Epithelial cell of prostate (primary cell): ENCODE results near the gene LMX1A.

Experiments
- DNase-seq: peaks from one replicate; pipeline ENCODE4 v3.0.0-alpha.2; 2011; ENCODE audit warnings: low read depth, low spot score
- H3K27ac ChIP-seq: fragments of 450-650 bp; 2 replicates; pipeline ENCODE4 v1.5.1; 2017; ENCODE audit warnings: mild to moderate bottlenecking

The LMX1A gene

DNA sequence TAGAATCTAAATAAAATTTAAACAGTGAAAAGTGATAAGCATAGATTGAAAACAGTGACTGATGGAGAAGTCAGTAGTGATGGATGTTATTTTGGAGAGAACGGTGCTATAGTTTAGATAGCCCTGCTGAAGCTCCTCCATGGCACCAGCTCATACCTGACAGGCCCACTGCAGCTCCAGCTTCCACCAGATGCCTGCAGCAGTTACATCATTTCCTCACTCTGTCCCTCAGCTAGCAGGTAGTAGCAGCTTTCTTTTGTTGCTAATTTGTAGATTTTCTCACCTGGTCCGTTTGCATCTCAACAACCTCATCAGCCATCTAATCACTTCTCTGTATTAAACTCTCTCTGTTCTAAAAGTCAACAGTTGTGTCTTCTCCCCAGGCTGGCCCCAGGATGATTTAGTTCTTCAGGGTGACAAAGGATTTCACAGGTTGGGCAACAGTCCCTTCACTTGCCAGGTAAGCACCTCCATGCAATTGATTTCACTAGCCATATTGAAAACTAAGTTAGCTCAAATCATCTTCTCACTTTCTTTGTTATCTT, 128.3 kb downstream of the LMX1A start:
- no peak for DNase-seq
- no peak overlapping the region for H3K27ac ChIP-seq

DNA sequence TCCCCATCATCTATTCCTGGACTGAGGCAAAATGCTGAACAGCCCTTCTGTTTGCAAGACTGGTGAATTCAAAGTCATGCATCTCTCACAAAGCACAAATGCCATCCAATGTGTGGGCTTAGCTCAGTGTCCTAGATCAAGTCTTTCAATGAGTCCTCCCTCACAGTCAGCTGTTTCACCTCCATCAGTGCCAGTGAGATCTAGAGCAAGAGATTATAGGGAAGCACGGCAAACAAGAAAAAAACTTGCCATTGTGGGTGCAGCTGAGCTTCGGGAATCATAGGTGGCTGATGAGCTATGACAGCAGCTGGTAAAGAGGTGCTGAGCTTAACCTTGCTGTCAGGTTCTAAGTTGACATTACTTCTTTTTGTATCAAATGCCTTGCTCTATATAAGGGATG, 130.2 kb downstream of the LMX1A start:
- no peak for DNase-seq
- H3K27ac ChIP-seq: no peak overlapping the region

DNA sequence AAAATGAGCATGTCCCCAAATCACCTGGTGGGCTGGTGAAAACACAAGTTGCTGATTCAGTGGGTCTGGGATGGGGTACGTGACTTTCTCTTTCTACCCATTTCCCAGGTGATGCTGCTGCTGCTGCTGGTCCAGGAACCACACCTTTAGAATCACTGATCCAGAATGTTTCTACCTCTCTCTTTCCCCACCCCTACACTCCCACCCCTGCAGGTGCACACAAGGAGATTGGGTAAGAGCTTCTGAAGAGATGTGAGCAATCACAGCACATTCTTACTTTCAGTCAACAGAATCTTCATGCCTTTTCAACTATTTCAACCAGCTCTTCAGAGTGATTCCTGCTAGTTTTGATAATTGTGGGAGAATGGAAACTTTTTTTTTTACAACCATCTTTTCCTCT, 130.9 kb downstream of the LMX1A start:
- DNase-seq: no peak
- no peak overlapping the region for H3K27ac ChIP-seq

DNA sequence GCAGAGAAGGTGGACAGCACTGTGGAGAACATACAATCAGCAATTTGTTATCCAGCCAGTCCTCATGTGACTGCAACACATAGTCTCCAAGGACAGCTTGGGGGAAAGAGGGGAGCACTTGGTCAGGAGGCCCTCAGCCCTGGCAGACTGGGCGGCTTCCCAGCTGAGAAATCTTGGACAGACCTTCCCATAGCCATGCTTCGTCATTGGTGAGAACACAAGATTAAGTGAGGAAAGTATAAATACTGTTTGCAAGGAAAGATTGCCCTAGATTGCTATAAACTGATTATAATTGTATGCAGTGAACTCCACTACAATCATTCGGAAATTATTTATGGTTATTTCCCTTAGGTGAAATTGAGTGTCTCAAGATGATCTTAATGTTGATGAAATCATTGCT, 131.5 kb downstream of the LMX1A start:
- DNase-seq: no peak
- no peak overlapping the region for H3K27ac ChIP-seq

DNA sequence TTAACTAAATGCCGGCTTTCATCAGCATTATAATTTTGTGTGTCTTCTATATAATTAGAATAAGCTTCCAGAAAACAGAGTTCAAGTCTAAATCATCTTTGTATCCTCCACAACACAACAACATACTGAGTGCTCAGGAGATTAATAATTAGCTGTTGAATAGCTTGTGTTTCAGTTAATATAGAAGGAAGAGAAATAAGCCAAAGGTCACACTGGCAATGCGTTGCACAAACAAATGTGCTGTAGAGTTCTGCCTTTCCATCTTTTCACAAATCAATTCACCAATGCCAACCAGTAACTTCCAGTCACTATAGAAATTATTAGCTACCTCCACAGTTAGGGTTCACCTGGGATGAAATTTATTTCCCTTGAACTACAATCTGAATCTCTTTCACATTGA, 132.0 kb downstream of the LMX1A start:
- H3K27ac ChIP-seq: no peak overlapping the region
- no peak for DNase-seq

DNA sequence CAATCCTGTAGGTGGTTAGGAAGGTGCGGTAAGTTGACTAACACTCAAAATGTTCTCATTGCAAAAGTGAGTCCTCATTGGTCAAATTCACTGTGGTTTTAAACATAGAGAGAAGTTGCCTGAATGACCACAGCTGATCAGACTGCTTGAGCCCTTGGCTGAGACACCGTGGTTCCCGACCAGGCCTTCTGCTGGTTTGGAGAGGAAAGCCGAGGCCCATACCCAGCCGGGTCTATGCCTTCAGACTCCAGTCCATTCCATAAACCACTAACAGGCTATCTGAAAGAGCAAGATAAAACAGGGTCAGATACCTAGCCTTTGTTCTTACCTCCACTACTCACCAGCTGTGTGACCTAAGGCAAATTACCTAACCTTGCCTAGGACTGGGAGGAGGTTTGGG, 133.9 kb downstream of the LMX1A start:
- H3K27ac ChIP-seq: no peak overlapping the region
- no peak for DNase-seq

DNA sequence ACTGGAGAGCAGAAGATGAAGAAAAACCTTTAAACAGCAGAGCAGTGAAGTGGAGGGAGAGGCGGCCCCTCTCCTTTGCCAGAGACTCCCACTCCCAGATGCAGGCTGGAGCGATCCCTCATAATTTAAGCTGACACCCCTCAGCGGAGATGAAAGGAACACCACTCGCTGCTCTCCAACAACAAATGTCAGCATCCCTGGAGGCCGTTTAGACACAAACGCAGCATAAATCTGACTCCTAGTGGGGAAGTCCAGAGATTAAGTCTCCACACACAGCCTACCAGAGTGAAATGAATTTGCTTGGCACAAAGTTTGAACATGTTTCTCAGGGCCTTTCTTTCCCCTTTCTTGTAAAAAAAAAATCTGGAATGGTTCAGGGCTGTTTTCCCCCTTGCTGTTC, 137.8 kb downstream of the LMX1A start:
- H3K27ac ChIP-seq: no peak overlapping the region
- DNase-seq: no peak

DNA sequence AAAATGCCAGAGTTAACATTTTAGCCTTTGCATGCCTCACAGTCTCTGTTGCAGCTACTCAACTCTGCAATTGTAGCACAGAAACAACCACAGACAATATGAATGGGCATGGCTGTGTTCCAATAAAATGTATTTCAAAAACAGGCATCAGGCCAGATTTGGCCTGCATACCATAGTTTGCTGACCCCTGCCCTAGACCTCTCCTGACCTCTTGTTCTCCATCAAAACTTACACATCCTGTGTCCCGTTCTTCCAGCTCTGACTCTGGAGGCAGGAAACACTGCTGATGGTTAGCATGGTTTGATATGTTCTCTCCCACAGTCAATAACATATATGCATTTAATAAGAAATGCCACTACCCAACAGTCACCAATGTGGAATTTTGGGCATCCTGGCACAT, 138.6 kb downstream of the LMX1A start:
- no peak overlapping the region for H3K27ac ChIP-seq
- DNase-seq: no peak

DNA sequence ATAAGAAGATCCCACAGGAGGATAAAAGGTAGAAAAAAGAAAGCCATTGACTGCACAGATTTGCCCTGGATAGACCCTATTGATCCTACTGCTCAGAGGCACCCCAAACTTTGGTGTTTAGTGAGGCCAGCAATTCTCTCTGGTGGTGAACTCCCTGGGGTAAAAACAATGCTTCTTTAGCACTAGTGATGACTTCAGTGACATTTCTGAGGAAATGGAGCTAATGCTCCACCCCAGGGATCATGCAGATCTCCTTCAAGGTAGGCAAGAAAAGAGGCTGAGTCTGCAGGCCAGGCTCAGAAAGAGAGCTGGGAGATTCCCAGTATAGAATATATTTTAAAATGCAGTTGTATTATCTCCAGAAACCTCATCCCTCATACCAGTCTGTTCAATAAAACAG, 140.3 kb downstream of the LMX1A start:
- DNase-seq: no peak
- no peak overlapping the region for H3K27ac ChIP-seq

DNA sequence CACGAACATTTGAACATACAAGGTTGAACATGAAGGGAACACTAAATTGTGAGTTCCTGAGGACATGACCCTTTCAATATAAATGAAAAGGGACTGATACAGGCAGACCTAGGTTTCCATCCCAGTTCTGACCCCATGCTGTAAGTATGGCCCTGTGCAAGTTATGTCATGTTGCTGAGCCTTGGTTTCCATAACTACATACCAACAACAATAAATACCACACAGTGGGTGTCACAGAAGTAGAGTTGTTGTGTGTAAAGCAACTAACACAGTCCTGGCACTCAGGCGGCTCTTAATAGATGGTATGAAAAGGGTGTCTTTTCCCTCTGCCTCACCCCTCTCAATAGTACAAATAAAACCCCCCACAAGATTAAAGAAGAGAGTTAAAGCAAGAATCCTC, 140.8 kb downstream of the LMX1A start:
- no peak for DNase-seq
- no peak overlapping the region for H3K27ac ChIP-seq

DNA sequence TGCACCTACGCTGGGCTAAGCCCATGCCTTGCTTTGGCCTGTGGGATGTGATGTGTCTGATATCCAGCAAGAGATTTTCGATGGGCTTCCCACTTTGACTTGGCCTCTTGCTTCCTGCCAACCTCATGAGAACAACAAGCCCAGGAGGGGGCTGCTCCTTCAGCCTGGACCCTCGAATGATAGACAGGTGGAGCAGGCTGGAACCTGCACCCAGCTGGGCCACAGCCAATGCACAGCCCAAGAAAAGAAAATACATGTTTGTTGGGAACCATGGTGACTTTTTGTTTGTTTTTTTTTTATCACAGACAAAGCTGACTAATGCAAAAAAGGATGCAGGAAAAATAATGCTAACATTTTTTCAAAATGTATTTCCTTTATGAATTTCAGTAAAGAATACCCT, 144.3 kb downstream of the LMX1A start:
- no peak for DNase-seq
- H3K27ac ChIP-seq: no peak overlapping the region

DNA sequence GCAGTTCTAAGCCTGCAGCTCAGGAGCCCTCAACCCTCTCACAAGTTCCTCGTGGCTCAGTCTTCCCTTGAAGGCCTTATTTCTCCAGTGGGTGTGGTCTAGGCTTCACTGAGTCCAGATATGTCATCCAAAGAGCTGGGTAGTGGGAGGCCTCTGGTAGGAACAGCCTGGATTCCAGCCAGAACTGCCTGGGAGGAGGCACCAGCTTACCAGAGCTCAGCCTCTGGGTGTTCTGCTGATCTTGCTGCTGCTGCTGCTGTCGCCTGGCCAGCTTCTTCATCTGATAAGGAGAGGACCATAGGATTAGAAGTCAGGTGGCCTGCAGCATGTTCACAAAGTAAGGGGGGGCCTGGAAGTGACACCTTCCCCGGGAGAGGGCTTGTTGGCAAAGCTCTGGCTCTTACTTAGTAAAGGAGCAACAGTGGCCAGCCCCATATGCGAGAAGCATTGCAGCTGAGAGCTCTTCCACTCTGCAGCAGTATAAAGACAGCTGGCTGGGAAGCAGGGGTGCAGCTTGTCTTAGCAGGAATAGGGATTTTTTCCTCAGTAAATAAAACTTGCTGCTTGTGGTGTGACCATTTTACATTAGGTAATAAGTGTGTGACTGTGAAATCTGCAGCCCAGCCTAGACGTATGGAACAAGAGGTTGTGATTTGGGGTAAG, 148.5 kb downstream of the LMX1A start:
- DNase-seq: no peak
- no peak overlapping the region for H3K27ac ChIP-seq

DNA sequence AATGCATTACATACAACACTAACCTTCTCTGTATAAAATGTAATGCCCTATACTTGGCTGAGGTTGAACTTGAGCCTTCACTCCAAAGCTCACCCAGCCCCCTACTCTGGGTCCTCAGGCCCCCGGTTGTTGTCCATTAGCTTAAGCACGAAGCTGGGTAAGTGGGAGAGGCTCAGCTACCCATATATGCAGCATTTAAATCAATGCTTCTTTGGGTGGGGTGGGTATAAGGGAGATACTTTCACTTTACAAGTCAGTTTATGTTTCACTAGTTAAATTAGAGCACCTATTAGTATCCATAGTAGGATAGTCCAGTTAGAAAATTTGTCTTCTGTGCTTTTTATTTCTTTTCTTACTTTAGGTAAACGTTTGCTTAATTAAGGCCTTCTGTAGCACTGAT, 151.4 kb downstream of the LMX1A start:
- no peak overlapping the region for H3K27ac ChIP-seq
- DNase-seq: no peak

DNA sequence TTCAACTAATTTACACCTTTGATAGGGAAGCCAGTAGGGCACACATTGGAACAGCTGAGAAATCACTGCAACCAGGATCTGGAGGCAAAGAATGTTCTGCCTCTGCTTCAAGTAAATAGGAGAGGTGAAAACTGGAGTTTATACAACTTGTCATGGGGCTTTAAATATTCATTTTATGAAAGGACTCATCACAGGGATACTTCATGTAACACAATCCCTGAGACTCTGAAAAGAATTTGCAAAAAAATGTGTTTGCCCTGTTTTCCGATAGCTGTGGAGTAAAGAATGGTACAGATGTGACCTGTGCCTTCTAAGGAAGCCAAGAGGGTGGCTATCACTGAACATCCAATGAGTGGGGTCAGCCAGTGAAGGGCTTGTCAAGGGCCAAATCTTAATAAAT, 152.0 kb downstream of the LMX1A start:
- no peak for DNase-seq

DNA sequence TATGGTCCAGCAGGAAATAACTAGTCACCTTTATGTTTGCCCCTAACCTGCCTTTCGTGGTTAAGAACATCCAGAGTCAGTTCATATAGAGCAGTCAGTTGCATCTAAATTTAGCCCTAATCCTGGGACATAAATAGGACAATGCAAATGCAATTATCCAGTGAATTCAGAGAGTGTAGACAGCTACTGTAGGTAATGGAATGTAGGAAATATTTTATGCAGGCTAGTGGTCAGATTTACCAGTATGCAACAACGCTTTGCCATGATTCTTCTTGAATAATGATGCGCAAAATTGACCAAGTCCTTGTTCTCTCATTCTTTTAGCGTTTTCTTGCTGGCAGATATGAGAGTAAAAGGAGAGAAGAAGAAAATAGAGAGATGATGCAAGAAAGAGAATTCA, 165.4 kb downstream of the LMX1A start:
- no peak for DNase-seq
- no peak overlapping the region for H3K27ac ChIP-seq

More for the DNA sequence above, 152.0 kb downstream of the LMX1A start:
- H3K27ac ChIP-seq: no peak overlapping the region

DNA sequence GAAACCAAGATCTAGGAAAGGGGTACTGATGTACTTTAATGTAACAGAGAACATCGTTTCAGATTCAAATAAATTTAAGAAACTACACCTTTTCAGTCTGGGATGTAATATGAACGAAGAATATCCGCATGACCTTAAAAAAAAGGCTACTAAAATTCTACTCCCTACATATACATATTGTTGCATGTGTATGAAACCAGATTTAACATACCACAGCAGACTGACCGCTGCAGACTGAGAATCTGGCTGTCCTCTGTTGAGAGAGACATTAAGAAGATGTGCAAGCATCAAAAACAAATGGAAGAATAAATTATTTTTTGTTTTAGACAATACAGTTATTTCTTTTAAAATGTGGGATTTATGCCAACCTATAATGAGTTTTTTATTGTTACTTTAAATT, 166.6 kb downstream of the LMX1A start:
- H3K27ac ChIP-seq: no peak overlapping the region
- DNase-seq: no peak

DNA sequence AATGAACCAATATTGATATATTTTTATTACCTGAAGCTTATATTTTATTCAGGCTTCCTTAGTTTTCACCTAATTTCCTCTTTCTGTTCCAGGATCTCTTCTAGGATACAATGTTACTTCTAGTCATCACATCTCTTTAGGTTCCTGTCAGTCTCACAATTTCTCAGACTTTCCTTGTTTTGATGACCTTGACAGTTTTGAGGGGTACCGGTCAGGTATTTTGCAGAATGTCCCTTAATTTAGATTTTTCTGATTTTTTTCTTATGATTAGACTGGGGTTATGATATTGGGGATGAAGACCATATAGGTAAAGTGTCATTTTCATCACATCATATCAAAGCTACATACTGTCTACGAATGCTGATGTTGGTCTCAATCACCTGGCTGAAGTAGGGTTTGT, 167.5 kb downstream of the LMX1A start:
- no peak for DNase-seq
- no peak overlapping the region for H3K27ac ChIP-seq

DNA sequence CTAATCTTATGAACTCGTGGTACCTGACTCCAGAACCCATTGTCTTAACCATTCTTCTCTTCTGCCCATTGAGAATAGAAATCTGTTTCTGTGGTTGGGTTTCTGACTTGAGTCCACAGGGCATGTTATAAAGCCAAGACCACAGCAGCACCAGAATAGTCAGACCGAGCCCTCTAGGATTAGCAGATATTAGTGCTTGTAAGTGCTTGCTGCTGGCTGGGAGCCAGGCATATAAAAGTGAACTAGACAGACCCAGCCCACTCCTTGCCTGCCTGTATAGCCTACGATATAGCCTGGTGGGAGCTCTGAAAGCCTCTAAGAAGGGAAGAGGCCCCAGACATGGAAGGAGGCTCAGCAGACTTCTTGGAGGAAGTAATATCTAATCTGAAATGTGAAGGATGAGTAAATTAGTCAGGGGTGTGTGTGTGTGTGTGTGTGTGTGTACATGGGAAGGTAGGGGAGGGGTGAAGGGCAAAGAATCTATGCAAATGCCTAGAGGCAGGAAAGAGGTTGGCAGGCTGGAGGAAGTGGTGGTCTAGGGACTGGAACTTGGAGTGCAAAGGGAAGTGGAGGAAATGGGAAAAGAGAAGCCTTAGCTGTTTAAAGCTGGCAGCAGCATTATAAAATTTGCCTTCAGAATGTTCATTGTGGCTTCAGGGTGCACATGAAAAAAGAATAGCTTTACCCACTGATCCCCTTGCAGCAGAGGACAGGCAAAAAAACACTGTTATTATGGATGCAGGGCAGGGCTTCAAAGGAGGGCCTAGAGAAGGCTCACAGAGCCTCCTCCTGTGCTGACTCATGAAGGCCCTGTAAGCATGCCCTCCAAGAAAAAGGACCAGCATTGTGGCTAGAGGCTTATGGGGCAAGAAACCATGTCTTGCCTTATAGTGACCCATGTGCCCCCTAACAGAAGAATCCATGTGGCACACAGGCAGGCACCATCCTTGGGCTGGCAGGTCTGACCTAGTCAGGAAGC, 169.2 kb downstream of the LMX1A start:
- no peak overlapping the region for H3K27ac ChIP-seq
- no peak for DNase-seq

DNA sequence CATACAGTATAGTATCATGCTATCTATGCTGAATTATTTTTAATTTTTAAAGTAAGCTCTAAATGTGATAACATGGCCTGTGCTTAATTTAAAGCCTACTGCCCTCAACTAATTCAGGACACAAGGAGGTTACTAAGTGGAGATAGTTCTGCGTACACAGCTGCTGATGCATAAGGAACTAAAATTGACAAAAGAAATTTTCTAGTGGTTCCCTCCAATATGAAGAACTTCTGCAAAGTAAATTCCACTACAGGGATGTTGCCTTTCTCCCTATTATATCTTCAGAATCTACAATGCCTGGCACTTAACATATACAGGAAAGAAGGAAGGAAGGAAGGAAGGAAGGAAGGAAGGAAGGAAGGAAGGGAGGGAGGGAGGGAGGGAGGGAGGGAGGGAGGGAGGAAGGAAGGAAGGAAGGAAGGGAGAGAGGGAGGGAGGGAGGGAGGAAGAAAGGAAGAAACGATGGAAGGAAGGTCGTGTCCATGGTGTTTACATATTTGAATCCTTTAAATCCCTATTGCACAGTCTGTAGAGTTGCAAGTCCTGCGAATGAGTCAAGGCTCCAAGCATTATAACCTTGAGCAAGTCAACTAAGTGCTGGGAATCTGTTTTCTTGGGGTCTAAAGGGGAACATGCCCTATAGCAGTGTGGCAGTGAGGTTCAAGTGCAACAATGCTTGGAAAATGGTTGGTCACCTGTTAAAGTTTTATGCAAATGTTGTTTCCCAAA, 171.2 kb downstream of the LMX1A start:
- no peak overlapping the region for H3K27ac ChIP-seq
- DNase-seq: no peak

DNA sequence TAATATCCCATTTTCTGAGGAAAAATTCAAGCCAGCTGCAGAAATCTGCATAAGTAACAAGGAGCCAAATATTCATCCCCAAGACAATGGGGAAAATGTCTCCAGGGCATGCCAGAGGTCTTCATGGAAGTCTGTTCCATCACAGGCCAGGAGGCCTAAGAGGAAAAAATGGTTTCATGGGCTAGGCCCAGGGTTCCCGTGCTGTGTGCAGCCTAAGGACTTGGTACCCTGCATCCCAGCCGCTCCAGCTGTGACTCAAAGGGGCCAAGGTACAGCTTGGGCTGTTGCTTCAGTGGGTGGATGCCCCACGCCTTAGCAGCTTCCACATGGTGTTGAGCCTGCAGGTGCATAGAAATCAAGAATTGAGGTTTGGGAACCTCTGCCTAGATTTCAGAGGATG, 173.5 kb downstream of the LMX1A start:
- H3K27ac ChIP-seq: no peak overlapping the region
- no peak for DNase-seq

DNA sequence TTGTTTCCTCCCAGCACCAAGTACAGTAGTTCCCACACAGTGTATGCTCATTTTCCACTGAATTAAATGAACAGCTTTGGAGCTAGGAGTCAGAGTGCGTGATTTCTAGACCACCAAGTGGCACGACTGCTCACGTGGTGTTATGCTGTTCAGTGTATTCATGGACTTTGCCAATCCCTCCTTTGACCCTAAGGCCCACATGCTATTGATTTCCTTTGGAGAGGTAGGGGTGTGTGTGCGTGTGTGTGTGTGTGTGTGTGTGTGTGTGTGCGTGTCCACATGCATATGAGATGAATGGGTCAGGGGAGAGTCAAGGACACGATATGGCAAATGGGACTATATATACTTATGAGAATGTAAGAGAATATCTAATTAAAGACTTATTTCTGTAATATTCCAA, 177.2 kb downstream of the LMX1A start:
- H3K27ac ChIP-seq: no peak overlapping the region
- DNase-seq: no peak
